Skeletal muscle satellite cell (primary cell): Measurements from ENCODE around the gene CREBBP.

Source experiments
- H3K27me3 ChIP-seq: 2 replicates; pipeline ENCODE4 v1.7.0; 2013; ENCODE audit warnings: low read length; ENCODE audit not compliant: control insufficient read depth, insufficient read depth
- H3K36me3 ChIP-seq: 2 replicates; pipeline ENCODE4 v1.7.0; 2013; ENCODE audit warnings: mild to moderate bottlenecking, control low read depth, low read length; ENCODE audit not compliant: insufficient read depth
- H3K4me1 ChIP-seq: 2 replicates; pipeline ENCODE4 v1.7.0; 2013; ENCODE audit warnings: low read length; ENCODE audit not compliant: control insufficient read depth, insufficient read depth
- H3K4me2 ChIP-seq: 2 replicates; pipeline ENCODE4 v1.7.0; 2013; ENCODE audit warnings: mild to moderate bottlenecking, low read length
- H3K4me3 ChIP-seq: 2 replicates; pipeline ENCODE4 v1.7.0; 2013; ENCODE audit warnings: low read length
- H3K9ac ChIP-seq: 2 replicates; pipeline ENCODE4 v1.7.0; 2013; ENCODE audit warnings: mild to moderate bottlenecking, low read depth, low read length, moderate library complexity
- H3K9me3 ChIP-seq: replicated peaks from 2 replicates; pipeline ENCODE4 v1.7.0; 2013; ENCODE audit warnings: mild to moderate bottlenecking, control low read depth, low read length

Gene CREBBP

GRCh38 chr16:3782566-3782965 lies 97.9 kb downstream of the CREBBP start:
- no peaks in the 10 kb centered on the region for H3K4me1 ChIP-seq
- no peak overlapping the region for H3K4me3 ChIP-seq
- no peak overlapping the region for H3K9ac ChIP-seq
- no peak overlapping the region for H3K4me2 ChIP-seq
- H3K36me3 ChIP-seq = peaks cover 47% of the 10 kb centered on the region
- no peaks in the 10 kb centered on the region for H3K9me3 ChIP-seq
- no peaks in the 10 kb centered on the region for H3K27me3 ChIP-seq

- H3K4me2 ChIP-seq = no peak overlapping the region
- H3K27me3 ChIP-seq = no peaks in the 10 kb centered on the region
- no peak overlapping the region for H3K9ac ChIP-seq
- H3K4me3 ChIP-seq = no peak overlapping the region
- H3K4me1 ChIP-seq = no peaks in the 10 kb centered on the region
- H3K9me3 ChIP-seq = no peaks in the 10 kb centered on the region
- H3K36me3 ChIP-seq = peaks cover 52% of the 10 kb centered on the region
These were observed 99.1 kb downstream of the CREBBP start for GRCh38 chr16:3781421-3781820.

GRCh38 chr16:3780570-3780969 lies 99.9 kb downstream of the CREBBP start:
- Histone ChIP-seq H3K4me1 (no peaks in the 10 kb centered on the region), H3K9me3 (no peaks in the 10 kb centered on the region), H3K4me2 (no peak overlapping the region), H3K36me3 (peaks cover 57% of the 10 kb centered on the region), H3K27me3 (no peaks in the 10 kb centered on the region), H3K4me3 (no peak overlapping the region), H3K9ac (no peak overlapping the region)

GRCh38 chr16:3776316-3776715 lies 104.2 kb downstream of the CREBBP start:
- no peaks in the 10 kb centered on the region for H3K9me3 ChIP-seq

GRCh38 chr16:3774819-3775218 lies 105.7 kb downstream of the CREBBP start:
- Histone ChIP-seq H3K27me3 (no peaks in the 10 kb centered on the region), H3K4me1 (peaks cover 20% of the 10 kb centered on the region), H3K9ac (no peak overlapping the region), H3K4me2 (no peak overlapping the region), H3K9me3 (no peaks in the 10 kb centered on the region), H3K4me3 (no peak overlapping the region), H3K36me3 (peaks cover 61% of the 10 kb centered on the region)

More at GRCh38 chr16:3776316-3776715, 104.2 kb downstream of the CREBBP start:
- H3K4me1 ChIP-seq = peaks cover 18% of the 10 kb centered on the region
- H3K9ac ChIP-seq = no peak overlapping the region
- H3K4me3 ChIP-seq = no peak overlapping the region
- no peaks in the 10 kb centered on the region for H3K27me3 ChIP-seq
- H3K4me2 ChIP-seq = no peak overlapping the region
- peaks cover 58% of the 10 kb centered on the region for H3K36me3 ChIP-seq

- H3K27me3 ChIP-seq = no peaks in the 10 kb centered on the region
- H3K4me3 ChIP-seq = no peak overlapping the region
These were observed 106.3 kb downstream of the CREBBP start for GRCh38 chr16:3774156-3774767.

GRCh38 chr16:3773663-3774062 lies 106.8 kb downstream of the CREBBP start:
- H3K9me3 ChIP-seq = no peaks in the 10 kb centered on the region
- peaks cover 66% of the 10 kb centered on the region for H3K36me3 ChIP-seq
- no peak overlapping the region for H3K4me3 ChIP-seq
- peaks cover 20% of the 10 kb centered on the region for H3K4me1 ChIP-seq
- no peak overlapping the region for H3K9ac ChIP-seq
- H3K27me3 ChIP-seq = no peaks in the 10 kb centered on the region
- H3K4me2 ChIP-seq = no peak overlapping the region

More at GRCh38 chr16:3774156-3774767, 106.3 kb downstream of the CREBBP start:
- H3K9me3 ChIP-seq = no peaks in the 10 kb centered on the region
- H3K4me2 ChIP-seq = no peak overlapping the region
- H3K9ac ChIP-seq = no peak overlapping the region
- peaks cover 63% of the 10 kb centered on the region for H3K36me3 ChIP-seq
- peaks cover 20% of the 10 kb centered on the region for H3K4me1 ChIP-seq

GRCh38 chr16:3771513-3771912 lies 109.0 kb downstream of the CREBBP start:
- H3K36me3 ChIP-seq = peaks cover 70% of the 10 kb centered on the region
- no peaks in the 10 kb centered on the region for H3K27me3 ChIP-seq
- no peak overlapping the region for H3K4me2 ChIP-seq
- H3K4me3 ChIP-seq = no peak overlapping the region
- H3K9me3 ChIP-seq = no peaks in the 10 kb centered on the region
- no peak overlapping the region for H3K9ac ChIP-seq
- peaks cover 20% of the 10 kb centered on the region for H3K4me1 ChIP-seq

- no peaks in the 10 kb centered on the region for H3K27me3 ChIP-seq
- H3K4me2 ChIP-seq = no peak overlapping the region
- no peak overlapping the region for H3K9ac ChIP-seq
- peaks cover 73% of the 10 kb centered on the region for H3K36me3 ChIP-seq
- no peak overlapping the region for H3K4me3 ChIP-seq
- H3K9me3 ChIP-seq = no peaks in the 10 kb centered on the region
- peaks cover 20% of the 10 kb centered on the region for H3K4me1 ChIP-seq
These were observed 110.0 kb downstream of the CREBBP start for GRCh38 chr16:3770530-3770929.

- Histone ChIP-seq H3K9me3 (no peaks in the 10 kb centered on the region), H3K4me3 (no peak overlapping the region), H3K27me3 (no peaks in the 10 kb centered on the region), H3K4me2 (no peak overlapping the region), H3K36me3 (peaks cover 68% of the 10 kb centered on the region), H3K4me1 (peaks cover 19% of the 10 kb centered on the region), H3K9ac (no peak overlapping the region)
These were observed 110.6 kb downstream of the CREBBP start for GRCh38 chr16:3769942-3770341.

- Histone ChIP-seq H3K36me3 (peaks cover 62% of the 10 kb centered on the region), H3K4me1 (peaks cover 11% of the 10 kb centered on the region), H3K9ac (no peak overlapping the region), H3K4me2 (no peak overlapping the region), H3K9me3 (no peaks in the 10 kb centered on the region), H3K27me3 (no peaks in the 10 kb centered on the region), H3K4me3 (no peak overlapping the region)
These were observed 111.5 kb downstream of the CREBBP start for GRCh38 chr16:3769013-3769412.

GRCh38 chr16:3767333-3767986 lies 113.1 kb downstream of the CREBBP start:
- no peaks in the 10 kb centered on the region for H3K9me3 ChIP-seq
- H3K36me3 ChIP-seq = peaks cover 56% of the 10 kb centered on the region
- H3K4me3 ChIP-seq = no peak overlapping the region
- H3K4me1 ChIP-seq = peaks cover 8% of the 10 kb centered on the region
- H3K9ac ChIP-seq = no peak overlapping the region
- no peaks in the 10 kb centered on the region for H3K27me3 ChIP-seq
- H3K4me2 ChIP-seq = no peak overlapping the region
